ENCODE data around the gene FHL5.
"Not testable (repeated sequence)": the region's sequence is repeated elsewhere in the genome, so short reads cannot be mapped to it uniquely, and the experiment has no call there.

FHL5 gene

GRCh38 chr6:96562886-96563285 is at the start of gene FHL5:
TSS of gene FHL5 (plus strand) at chr6:96563128. CDS start at chr6:96603614, 40,486 bp downstream.
- DNase-seq (ENCODE audit: low spot score) = no peak

GRCh38 chr6:96520171-96521115 is 42.5 kb upstream of the FHL5 start:
- DNase-seq (ENCODE audit: low spot score) = peak; percentile 71

- no peak for DNase-seq (ENCODE audit: low spot score)
Measured at GRCh38 chr6:96521306-96521643, 41.7 kb upstream of the FHL5 start.

GRCh38 chr6:96521644-96522464 is 41.1 kb upstream of the FHL5 start, which contains the start of gene UFL1:
TSS of gene UFL1 (plus strand) at chr6:96521806. CDS start at chr6:96521874, 68 bp downstream.
- peak; percentile 95 for DNase-seq (ENCODE audit: low spot score)

GRCh38 chr6:96522465-96523009 is 40.4 kb upstream of the FHL5 start:
- peak; percentile 15 for DNase-seq (ENCODE audit: low spot score)

- no peak for DNase-seq (ENCODE audit: low spot score)
Measured at GRCh38 chr6:96528193-96528592, 34.7 kb upstream of the FHL5 start.

- no peak for DNase-seq (ENCODE audit: low spot score)
Measured at GRCh38 chr6:96532399-96532798, 30.5 kb upstream of the FHL5 start.

GRCh38 chr6:96537726-96538125 is 25.2 kb upstream of the FHL5 start:
- no peak for DNase-seq (ENCODE audit: low spot score)

GRCh38 chr6:96542702-96543101 is 20.2 kb upstream of the FHL5 start:
- no peak for DNase-seq (ENCODE audit: low spot score)

- no peak for DNase-seq (ENCODE audit: low spot score)
Measured at GRCh38 chr6:96545882-96546281, 17.0 kb upstream of the FHL5 start.

GRCh38 chr6:96547654-96548053 is 15.3 kb upstream of the FHL5 start:
- no peak for DNase-seq (ENCODE audit: low spot score)

GRCh38 chr6:96554558-96554957 is 8.4 kb upstream of the FHL5 start:
- no peak for DNase-seq (ENCODE audit: low spot score)

- not testable (repeated sequence) for DNase-seq (ENCODE audit: low spot score)
Measured at GRCh38 chr6:96559740-96560139, 3.2 kb upstream of the FHL5 start.

- DNase-seq (ENCODE audit: low spot score) = no peak
Measured at GRCh38 chr6:96563853-96564252, 925 bp downstream of the FHL5 start.

- no peak for DNase-seq (ENCODE audit: low spot score)
Measured at GRCh38 chr6:96570053-96570452, 7.1 kb downstream of the FHL5 start.

- DNase-seq (ENCODE audit: low spot score) = no peak
Measured at GRCh38 chr6:96571551-96571950, 8.6 kb downstream of the FHL5 start.

GRCh38 chr6:96575359-96575758 is 12.4 kb downstream of the FHL5 start:
- no peak for DNase-seq (ENCODE audit: low spot score)

- DNase-seq (ENCODE audit: low spot score) = no peak
Measured at GRCh38 chr6:96576221-96576620, 13.3 kb downstream of the FHL5 start.

- DNase-seq (ENCODE audit: low spot score) = no peak
Measured at GRCh38 chr6:96582021-96582420, 19.1 kb downstream of the FHL5 start.

- DNase-seq (ENCODE audit: low spot score) = no peak
Measured at GRCh38 chr6:96582436-96582835, 19.5 kb downstream of the FHL5 start.

GRCh38 chr6:96604420-96604819 is 41.5 kb downstream of the FHL5 start:
- no peak for DNase-seq (ENCODE audit: low spot score)

- no peak for DNase-seq (ENCODE audit: low spot score)
Measured at GRCh38 chr6:96608074-96608473, 45.1 kb downstream of the FHL5 start.

- DNase-seq (ENCODE audit: low spot score) = no peak
Measured at GRCh38 chr6:96610019-96610418, 47.1 kb downstream of the FHL5 start.
